Caco-2 (cell line): Measurements from ENCODE around the gene ST8SIA3. TPM values are rescaled to one million over a fixed set of nuclear protein-coding genes. Genes with fewer than 3 reads are reported as not detected.

Experiments
- BruUV-seq: library from RNA; stranded (reverse); fragments of 400-500 nt; replicated peaks from 2 replicates; lab custom pipeline; 2021; lab: Mats Ljungman, UMichigan
- CTCF ChIA-PET: fragments of 300-600 bp; sonication (Branson Sonifier 250); formaldehyde crosslinking; loops from one replicate; lab custom pipeline; 2022; ENCODE audit warnings: antibody characterized with exemption; lab: Charles Lee
- POLR2A ChIA-PET: fragments of 300-600 bp; sonication (Branson Sonifier 250); formaldehyde crosslinking; loops from one replicate; lab custom pipeline; 2022; ENCODE audit warnings: antibody characterized with exemption; lab: Charles Lee
- DNase-seq, 2 experiments: peaks; one replicate each; pipeline versions ENCODE4 v3.0.0 to v3.0.0-alpha.2; 2020 to 2022
- H3K27me3 ChIP-seq: replicated peaks from 2 replicates; pipeline ENCODE4 v1.6.0; 2011; ENCODE audit warnings: low read length; ENCODE audit not compliant: control insufficient read depth, insufficient read depth
- H3K36me3 ChIP-seq: 2 replicates; pipeline ENCODE4 v1.5.1; 2011; ENCODE audit warnings: low read length; ENCODE audit not compliant: control insufficient read depth, insufficient read depth
- H3K4me1 ChIP-seq: fragments of 250-450 bp; sonication (Bioruptor Pico); 2 replicates; pipeline ENCODE4 v1.5.1; 2020; ENCODE audit warnings: mild to moderate bottlenecking
- H3K4me3 ChIP-seq: 2 replicates; pipeline ENCODE4 v1.5.1; 2011; ENCODE audit warnings: low read depth, mild to moderate bottlenecking, control low read depth, low read length
- H3K9me3 ChIP-seq: fragments of 250-450 bp; sonication (Bioruptor Pico); 2 replicates; pipeline ENCODE4 v1.5.1; 2020; ENCODE audit warnings: mild to moderate bottlenecking, moderate library complexity
- H3K27ac Mint-ChIP-seq: one replicate; pipeline ENCODE4 v1.8.0; 2022; ENCODE audit warnings: mixed read lengths; ENCODE audit not compliant: unreplicated experiment
- H3K27me3 Mint-ChIP-seq: one replicate; pipeline ENCODE4 v1.8.0; 2022; ENCODE audit warnings: mixed read lengths; ENCODE audit not compliant: insufficient read depth, unreplicated experiment
- H3K36me3 Mint-ChIP-seq: one replicate; pipeline ENCODE4 v1.8.0; 2022; ENCODE audit warnings: mild to moderate bottlenecking, mixed read lengths; ENCODE audit not compliant: insufficient read depth, unreplicated experiment
- H3K4me1 Mint-ChIP-seq: one replicate; pipeline ENCODE4 v1.8.0; 2022; ENCODE audit warnings: low read depth, mixed read lengths; ENCODE audit not compliant: unreplicated experiment
- H3K4me3 Mint-ChIP-seq: one replicate; pipeline ENCODE4 v1.8.0; 2022; ENCODE audit warnings: mild to moderate bottlenecking, moderate library complexity, mixed read lengths; ENCODE audit not compliant: unreplicated experiment
- H3K9me3 Mint-ChIP-seq: one replicate; pipeline ENCODE4 v1.8.0; 2022; ENCODE audit warnings: mixed read lengths; ENCODE audit not compliant: unreplicated experiment
- intact Hi-C: fragments of 100-400 bp; cut with micrococcal nuclease; formaldehyde crosslinking; loops from one replicate; pipeline ENCODE4 v1.10.0; 2022; ENCODE audit not compliant: unreplicated experiment
- total RNA-seq: library from RNA; stranded (reverse); gene quantifications from 2 replicates; pipeline ENCODE4 v1.2.3, GENCODE V29; 2022
- TF ChIP-seq, protein P1 (sequence below), 2 experiments: fragments of 200-600 bp in 1 of 2; IDR thresholded peaks; 1 replicate in 1 of 2; 2 replicates in 1 of 2; pipeline versions ENCODE4 v1.5.1 to v1.8.0; 2011 to 2022; ENCODE audit warnings: antibody characterized with exemption in 1 of 2, control low read depth in 1 of 2, inconsistent platforms in 1 of 2, low read depth in 1 of 2, low read length in 1 of 2, mild to moderate bottlenecking in 1 of 2, moderate library complexity in 1 of 2; ENCODE audit not compliant: insufficient read depth in 1 of 2, severe bottlenecking in 1 of 2, unreplicated experiment in 1 of 2

ST8SIA3 gene
- total RNA-seq, 1 experiment from 2014 or later = not detected

DNA sequence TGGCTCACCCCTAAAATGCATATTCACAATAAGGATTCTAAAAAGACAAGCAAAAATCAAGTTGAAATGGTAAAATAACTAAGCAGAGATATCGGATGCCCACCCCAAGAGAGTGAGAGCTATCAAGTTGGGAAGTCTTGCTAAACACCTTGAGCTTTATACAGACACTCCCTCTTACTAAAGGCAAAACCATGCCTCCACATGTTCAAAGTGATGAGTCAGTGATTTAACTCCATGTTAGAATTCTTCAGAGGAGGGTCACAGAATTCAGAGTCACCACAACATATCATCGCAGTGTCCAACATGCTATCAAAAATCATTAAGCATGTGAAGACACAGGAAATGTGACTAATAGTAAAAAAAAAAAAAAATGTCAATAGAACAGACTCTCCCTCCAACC, 20.6 kb upstream of the ST8SIA3 start:
- intact Hi-C loops = no loop called here
- H3K27me3 Mint-ChIP-seq = peaks cover 2% of the 10 kb centered on the region
- H3K4me3 Mint-ChIP-seq = no peak overlapping the region
- H3K27ac Mint-ChIP-seq = no peak overlapping the region
- Histone ChIP-seq H3K4me1 (no peaks in the 10 kb centered on the region), H3K9me3 (no peaks in the 10 kb centered on the region), H3K36me3 (no peaks in the 10 kb centered on the region), H3K4me3 (no peak overlapping the region), H3K27me3 (no peaks in the 10 kb centered on the region)
- no peaks in the 10 kb centered on the region for H3K9me3 Mint-ChIP-seq
- no peaks in the 10 kb centered on the region for H3K4me1 Mint-ChIP-seq
- CTCF ChIA-PET = interaction anchor here (0.6 kb wide), 1 partner anchor 103 kb away, joined by 5 read pairs; the partner anchor contains the start of gene ONECUT2
- BruUV-seq = no TSS peak
- TF ChIP-seq, protein P1, sequence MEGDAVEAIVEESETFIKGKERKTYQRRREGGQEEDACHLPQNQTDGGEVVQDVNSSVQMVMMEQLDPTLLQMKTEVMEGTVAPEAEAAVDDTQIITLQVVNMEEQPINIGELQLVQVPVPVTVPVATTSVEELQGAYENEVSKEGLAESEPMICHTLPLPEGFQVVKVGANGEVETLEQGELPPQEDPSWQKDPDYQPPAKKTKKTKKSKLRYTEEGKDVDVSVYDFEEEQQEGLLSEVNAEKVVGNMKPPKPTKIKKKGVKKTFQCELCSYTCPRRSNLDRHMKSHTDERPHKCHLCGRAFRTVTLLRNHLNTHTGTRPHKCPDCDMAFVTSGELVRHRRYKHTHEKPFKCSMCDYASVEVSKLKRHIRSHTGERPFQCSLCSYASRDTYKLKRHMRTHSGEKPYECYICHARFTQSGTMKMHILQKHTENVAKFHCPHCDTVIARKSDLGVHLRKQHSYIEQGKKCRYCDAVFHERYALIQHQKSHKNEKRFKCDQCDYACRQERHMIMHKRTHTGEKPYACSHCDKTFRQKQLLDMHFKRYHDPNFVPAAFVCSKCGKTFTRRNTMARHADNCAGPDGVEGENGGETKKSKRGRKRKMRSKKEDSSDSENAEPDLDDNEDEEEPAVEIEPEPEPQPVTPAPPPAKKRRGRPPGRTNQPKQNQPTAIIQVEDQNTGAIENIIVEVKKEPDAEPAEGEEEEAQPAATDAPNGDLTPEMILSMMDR (IDR thresholded peaks at IDR 0.05; ENCODE audit: insufficient read depth in 1 of 2, low read depth in 1 of 2, low read length in 1 of 2, severe bottlenecking in 1 of 2, unreplicated experiment in 1 of 2) = no peak
- H3K36me3 Mint-ChIP-seq = no peaks in the 10 kb centered on the region
- no peak for DNase-seq
- POLR2A ChIA-PET = no interaction called here

DNA sequence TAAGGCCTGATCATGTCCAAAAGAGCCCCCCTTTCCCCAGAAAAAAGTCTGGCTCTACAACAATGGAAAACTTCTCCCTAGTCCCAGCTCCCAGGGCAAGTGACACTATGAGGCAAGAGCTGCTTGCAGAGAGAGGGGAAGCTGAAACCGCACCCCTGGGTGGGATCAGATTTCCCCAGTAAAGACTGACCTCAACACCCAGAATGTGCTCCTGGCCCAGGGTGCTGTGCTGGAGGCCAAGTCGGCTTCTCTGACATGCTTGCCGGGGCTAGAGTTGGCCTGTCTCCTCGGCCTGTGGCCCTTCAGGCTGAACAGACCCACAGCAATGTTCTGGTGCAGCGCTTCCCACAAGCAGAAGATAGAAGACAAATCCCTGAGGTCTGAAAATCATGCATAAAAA, 18.4 kb upstream of the ST8SIA3 start:
- Mint-ChIP-seq H3K9me3 (no peaks in the 10 kb centered on the region), H3K36me3 (no peaks in the 10 kb centered on the region), H3K4me1 (no peaks in the 10 kb centered on the region), H3K4me3 (no peak overlapping the region), H3K27me3 (peaks cover 5% of the 10 kb centered on the region), H3K27ac (no peak overlapping the region)
- Histone ChIP-seq H3K4me1 (no peaks in the 10 kb centered on the region), H3K4me3 (no peak overlapping the region), H3K9me3 (no peaks in the 10 kb centered on the region), H3K36me3 (no peaks in the 10 kb centered on the region), H3K27me3 (no peaks in the 10 kb centered on the region)
- ChIA-PET POLR2A (no interaction called here), CTCF (no interaction called here)
- intact Hi-C loops = no loop called here
- DNase-seq = no peak
- TF ChIP-seq, protein P1 (IDR thresholded peaks at IDR 0.05; ENCODE audit: insufficient read depth in 1 of 2, low read depth in 1 of 2, low read length in 1 of 2, severe bottlenecking in 1 of 2, unreplicated experiment in 1 of 2) = no peak
- BruUV-seq = no TSS peak

DNA sequence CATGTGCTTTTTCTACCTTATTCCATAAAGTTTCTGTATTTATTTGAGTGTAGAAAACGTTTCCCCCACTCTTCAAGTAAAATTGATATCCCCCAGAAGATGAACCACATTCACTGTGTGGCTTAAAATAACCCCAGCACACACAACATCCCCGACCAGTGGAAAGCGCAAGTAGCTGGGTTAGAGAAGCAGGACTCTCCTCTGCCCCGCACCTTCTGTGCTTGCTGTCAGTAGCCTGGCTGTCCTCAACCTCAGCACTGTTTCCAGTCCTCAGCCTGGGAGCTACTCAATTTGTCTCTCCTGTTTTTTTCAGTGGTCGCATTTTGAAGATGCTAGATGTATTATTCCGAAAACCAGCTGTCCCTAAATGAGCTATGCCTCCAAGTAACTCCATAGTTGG, 18.0 kb upstream of the ST8SIA3 start:
- no peaks in the 10 kb centered on the region for H3K9me3 Mint-ChIP-seq
- intact Hi-C loops = no loop called here
- Histone ChIP-seq H3K36me3 (no peaks in the 10 kb centered on the region), H3K4me3 (no peak overlapping the region), H3K4me1 (no peaks in the 10 kb centered on the region), H3K9me3 (no peaks in the 10 kb centered on the region), H3K27me3 (no peaks in the 10 kb centered on the region)
- ChIA-PET CTCF (no interaction called here), POLR2A (no interaction called here)
- no peak overlapping the region for H3K4me3 Mint-ChIP-seq
- DNase-seq = no peak
- H3K4me1 Mint-ChIP-seq = no peaks in the 10 kb centered on the region
- no peaks in the 10 kb centered on the region for H3K36me3 Mint-ChIP-seq
- H3K27me3 Mint-ChIP-seq = peaks cover 9% of the 10 kb centered on the region
- BruUV-seq = no TSS peak
- no peak overlapping the region for H3K27ac Mint-ChIP-seq
- TF ChIP-seq, protein P1 (IDR thresholded peaks at IDR 0.05; ENCODE audit: insufficient read depth in 1 of 2, low read depth in 1 of 2, low read length in 1 of 2, severe bottlenecking in 1 of 2, unreplicated experiment in 1 of 2) = no peak
